ENCODE results near the gene TSPAN7. TPM values are rescaled to one million over a fixed set of nuclear protein-coding genes. Genes with fewer than 3 reads are reported as not detected.

Gene TSPAN7
- total and polyA plus RNA-seq, 9 of the 15 experiments (the other 6 are each of a cell fraction or from before 2014, with no cell fraction given) = 0.07 to 0.29 (median 0.12) TPM; not detected in 1

DNA sequence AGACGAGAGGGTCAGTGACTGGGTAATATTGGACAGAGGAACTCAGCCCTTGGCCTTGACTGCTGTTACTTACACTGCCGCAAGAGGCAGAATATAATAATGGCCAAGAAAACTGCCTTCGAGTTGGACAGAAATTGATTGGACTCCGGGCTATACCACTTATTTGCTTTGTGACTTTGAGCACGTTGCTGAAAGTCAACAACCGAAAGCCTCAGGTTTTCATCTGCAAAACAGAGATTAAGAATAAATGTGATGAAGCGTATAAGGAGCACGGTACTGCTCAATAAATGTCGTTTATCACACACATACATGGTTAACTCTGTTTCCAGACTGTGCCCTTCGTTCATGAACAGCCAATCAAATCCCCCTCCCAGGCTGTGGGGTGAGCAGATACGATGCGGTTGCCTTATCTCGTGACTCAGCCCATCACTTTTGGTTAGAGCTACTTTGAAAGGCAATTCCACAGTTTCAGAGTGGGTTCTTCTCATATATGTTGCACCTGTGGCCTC lies 91.6 kb downstream of the TSPAN7 start (continued):
- TF ChIP-seq ZNF592 (IDR thresholded peaks at IDR 0.05) = peak; percentile 74
- TF ChIP-seq EGR1 (conservative IDR thresholded peaks at IDR 0.05) = no peak; the same call in 1 of the 2 replicates
- no peak for TF ChIP-seq PHB (CRISPR knock-in tag; IDR thresholded peaks at IDR 0.05)
- no peak for TF ChIP-seq FUS (optimal IDR thresholded peaks at IDR 0.05; ENCODE audit: low read depth, low read length)
- peak; percentile 81; the same call in 1 of the 2 replicates for TF ChIP-seq ZBED1 (IDR thresholded peaks at IDR 0.05)
- TF ChIP-seq ZSCAN32 (CRISPR knock-in tag; IDR thresholded peaks at IDR 0.05) = no peak
- TF ChIP-seq NCOR1 (IDR thresholded peaks at IDR 0.05) = peak; percentile 99
- TF ChIP-seq DPF2 (IDR thresholded peaks at IDR 0.05) = peak; percentile 98
- TF ChIP-seq, protein P1, sequence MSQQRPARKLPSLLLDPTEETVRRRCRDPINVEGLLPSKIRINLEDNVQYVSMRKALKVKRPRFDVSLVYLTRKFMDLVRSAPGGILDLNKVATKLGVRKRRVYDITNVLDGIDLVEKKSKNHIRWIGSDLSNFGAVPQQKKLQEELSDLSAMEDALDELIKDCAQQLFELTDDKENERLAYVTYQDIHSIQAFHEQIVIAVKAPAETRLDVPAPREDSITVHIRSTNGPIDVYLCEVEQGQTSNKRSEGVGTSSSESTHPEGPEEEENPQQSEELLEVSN (IDR thresholded peaks at IDR 0.05; ENCODE audit: borderline replicate concordance in 1 of 2, extremely low read depth in 1 of 2, insufficient read depth in 1 of 2, insufficient read length in 1 of 2, low read depth in 1 of 2, low read length in 1 of 2, poor library complexity in 1 of 2, severe bottlenecking in 1 of 2) = no peak
- TF ChIP-seq ARID1B (IDR thresholded peaks at IDR 0.05) = peak; percentile 100
- peak; percentile 90 for TF ChIP-seq ESRRA (IDR thresholded peaks at IDR 0.05; ENCODE audit: borderline replicate concordance, low read depth)
- TF ChIP-seq PHB2 (IDR thresholded peaks at IDR 0.05; ENCODE audit: low read depth) = peak; percentile 99
- TF ChIP-seq SIN3B (IDR thresholded peaks at IDR 0.05; ENCODE audit: low read depth) = no peak
- peak in 1 of 2 experiments; percentile 88; a peak in 2 of 4 replicates for TF ChIP-seq HDAC1 (IDR thresholded peaks at IDR 0.05)
- TF ChIP-seq CBFA2T3 (IDR thresholded peaks at IDR 0.05) = peak; percentile 100
- TF ChIP-seq ZBTB49 (CRISPR knock-in tag; IDR thresholded peaks at IDR 0.05; ENCODE audit: borderline replicate concordance) = no peak
- no peak for TF ChIP-seq ZNF3 (CRISPR knock-in tag; IDR thresholded peaks at IDR 0.05)
- TF ChIP-seq ZNF444 (CRISPR knock-in tag; IDR thresholded peaks at IDR 0.05) = no peak
- TF ChIP-seq ATF1 (CRISPR knock-in tag; IDR thresholded peaks at IDR 0.05) = no peak
- peak; percentile 76 for TF ChIP-seq ATF1 (tag; IDR thresholded peaks at IDR 0.05)
- no peak for TF ChIP-seq NR1H2 (CRISPR knock-in tag; IDR thresholded peaks at IDR 0.05)
- TF ChIP-seq MEIS2 (IDR thresholded peaks at IDR 0.05; ENCODE audit: partially characterized antibody) = peak; percentile 87
- TF ChIP-seq IRF9 (tag; IDR thresholded peaks at IDR 0.05) = peak; percentile 58; the same call in 1 of the 2 replicates
